Neuron (in vitro differentiated cells): ENCODE results near the gene PROX1.

Source experiments
- H2AFZ ChIP-seq: one replicate; pipeline ENCODE4 v1.6.1; 2013; ENCODE audit warnings: low read depth, mild to moderate bottlenecking, inconsistent platforms, low read length, moderate library complexity
- H3K27me3 ChIP-seq: one replicate; pipeline ENCODE4 v1.6.1; 2013; ENCODE audit warnings: low read length; ENCODE audit not compliant: insufficient read depth
- H3K36me3 ChIP-seq: one replicate; pipeline ENCODE4 v1.6.1; 2013; ENCODE audit warnings: low read length; ENCODE audit not compliant: insufficient read depth
- H3K4me1 ChIP-seq: one replicate; pipeline ENCODE4 v1.6.1; 2013; ENCODE audit warnings: low read length; ENCODE audit not compliant: insufficient read depth
- H3K4me3 ChIP-seq: 2 replicates; pipeline ENCODE4 v1.5.1; 2013; ENCODE audit warnings: mild to moderate bottlenecking, low read length, moderate library complexity
- H3K9me3 ChIP-seq: one replicate; pipeline ENCODE4 v1.6.1; 2013; ENCODE audit warnings: low read length

Gene PROX1

DNA sequence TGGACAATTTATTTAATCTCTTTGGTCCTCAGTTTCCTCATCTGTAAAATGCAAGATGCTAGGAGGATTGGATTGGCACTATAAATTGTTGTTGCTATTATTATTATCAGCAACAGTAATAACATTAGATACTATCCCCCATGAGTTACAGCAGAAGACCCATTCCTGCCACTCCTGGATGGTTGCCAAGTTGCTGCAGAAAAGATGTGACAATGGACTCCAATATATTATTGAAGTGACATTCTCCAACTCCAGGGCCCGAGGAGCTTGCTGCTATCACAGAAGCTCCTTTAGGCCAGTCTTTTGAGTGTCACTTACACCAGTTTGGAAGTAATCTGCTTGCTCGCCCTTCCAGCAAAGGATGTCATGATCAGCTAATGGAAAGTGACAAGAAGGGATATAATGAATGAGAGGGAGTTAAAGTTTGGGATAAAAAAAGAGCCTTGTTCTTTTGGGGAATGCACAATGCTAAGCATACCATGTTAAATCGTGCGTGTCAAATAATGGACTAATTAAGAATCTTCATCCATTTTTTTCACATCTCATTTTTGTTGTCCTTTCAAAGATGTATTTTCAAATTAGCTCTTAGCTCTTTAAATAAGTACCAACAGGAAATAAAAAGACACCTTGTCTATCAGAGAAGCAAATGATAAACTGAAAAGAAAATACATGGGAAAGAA lies 19.5 kb upstream of the PROX1 start:
- no peak overlapping the region for H3K4me3 ChIP-seq
- H2AFZ ChIP-seq: no peak overlapping the region
- H3K9me3 ChIP-seq: no peaks in the 10 kb centered on the region
- peaks cover 7% of the 10 kb centered on the region for H3K27me3 ChIP-seq
- no peaks in the 10 kb centered on the region for H3K36me3 ChIP-seq
- H3K4me1 ChIP-seq: no peaks in the 10 kb centered on the region

DNA sequence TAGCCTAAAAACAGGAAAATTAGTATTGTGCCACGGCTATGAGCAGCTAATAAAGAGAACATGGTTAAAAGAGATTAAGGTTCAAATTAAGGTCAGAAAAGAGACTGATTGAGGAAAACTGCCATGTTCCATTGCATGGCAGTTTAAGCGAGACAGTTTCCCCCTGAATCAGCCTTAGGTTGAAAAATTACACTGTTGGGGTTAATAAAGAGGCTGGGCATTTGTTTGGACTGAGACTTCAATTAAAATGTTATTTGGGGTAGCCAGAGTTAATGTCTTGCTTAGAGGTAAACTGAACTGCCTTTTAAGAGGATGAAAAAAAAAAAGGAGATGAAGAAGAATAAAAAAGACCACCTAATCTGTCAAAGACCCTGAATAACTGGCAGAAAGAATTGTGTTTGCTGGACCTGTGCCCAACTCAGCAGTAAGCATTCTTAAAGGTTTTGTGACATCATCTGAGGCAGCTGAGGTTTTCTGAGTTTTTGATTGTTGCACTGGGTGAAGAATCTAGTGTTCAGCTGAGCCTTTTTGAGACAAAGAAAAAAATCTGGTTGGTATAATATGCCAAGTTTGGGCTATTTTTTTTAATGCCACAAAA lies 17.7 kb upstream of the PROX1 start:
- H3K9me3 ChIP-seq: no peaks in the 10 kb centered on the region
- no peaks in the 10 kb centered on the region for H3K4me1 ChIP-seq
- H2AFZ ChIP-seq: no peak overlapping the region
- peaks cover 12% of the 10 kb centered on the region for H3K27me3 ChIP-seq
- H3K4me3 ChIP-seq: no peak overlapping the region
- H3K36me3 ChIP-seq: no peaks in the 10 kb centered on the region

GRCh38 chr1:213972141-213972540 lies 15.6 kb upstream of the PROX1 start:
- H3K4me3 ChIP-seq: no peak overlapping the region
- H3K27me3 ChIP-seq: peaks cover 19% of the 10 kb centered on the region
- H3K36me3 ChIP-seq: no peaks in the 10 kb centered on the region
- H3K9me3 ChIP-seq: no peaks in the 10 kb centered on the region
- H2AFZ ChIP-seq: no peak overlapping the region
- H3K4me1 ChIP-seq: no peaks in the 10 kb centered on the region

- H3K36me3 ChIP-seq: no peaks in the 10 kb centered on the region
- H3K4me3 ChIP-seq: no peak overlapping the region
- H3K9me3 ChIP-seq: no peaks in the 10 kb centered on the region
- peaks cover 27% of the 10 kb centered on the region for H3K27me3 ChIP-seq
- no peaks in the 10 kb centered on the region for H3K4me1 ChIP-seq
- no peak overlapping the region for H2AFZ ChIP-seq
Observed at GRCh38 chr1:213973129-213973528, 14.6 kb upstream of the PROX1 start.

- Histone ChIP-seq H3K9me3 (no peaks in the 10 kb centered on the region), H3K36me3 (no peaks in the 10 kb centered on the region), H3K4me3 (no peak overlapping the region), H3K27me3 (peaks cover 57% of the 10 kb centered on the region), H2AFZ (no peak overlapping the region), H3K4me1 (no peaks in the 10 kb centered on the region)
Observed at GRCh38 chr1:213976665-213977485, 10.9 kb upstream of the PROX1 start.

- Histone ChIP-seq H3K4me1 (peaks cover 3% of the 10 kb centered on the region), H3K27me3 (peaks cover 60% of the 10 kb centered on the region), H3K9me3 (no peaks in the 10 kb centered on the region), H3K4me3 (no peak overlapping the region), H2AFZ (no peak overlapping the region), H3K36me3 (no peaks in the 10 kb centered on the region)
Observed at GRCh38 chr1:213977486-213977842, 10.3 kb upstream of the PROX1 start.

- H3K4me3 ChIP-seq: no peak overlapping the region
- H3K36me3 ChIP-seq: no peaks in the 10 kb centered on the region
- no peak overlapping the region for H2AFZ ChIP-seq
- peaks cover 6% of the 10 kb centered on the region for H3K4me1 ChIP-seq
- H3K27me3 ChIP-seq: peaks cover 63% of the 10 kb centered on the region
- H3K9me3 ChIP-seq: no peaks in the 10 kb centered on the region
Observed at GRCh38 chr1:213977909-213978308, 9.9 kb upstream of the PROX1 start.

GRCh38 chr1:213979751-213980586 lies 7.8 kb upstream of the PROX1 start:
- Histone ChIP-seq H3K9me3 (no peaks in the 10 kb centered on the region), H3K4me1 (peaks cover 15% of the 10 kb centered on the region), H3K4me3 (no peak overlapping the region), H3K27me3 (peaks cover 77% of the 10 kb centered on the region), H2AFZ (no peak overlapping the region), H3K36me3 (no peaks in the 10 kb centered on the region)

- H3K27me3 ChIP-seq: peaks cover 86% of the 10 kb centered on the region
- no peak overlapping the region for H2AFZ ChIP-seq
- H3K9me3 ChIP-seq: no peaks in the 10 kb centered on the region
- peaks cover 22% of the 10 kb centered on the region for H3K4me1 ChIP-seq
- H3K4me3 ChIP-seq: no peak overlapping the region
- no peaks in the 10 kb centered on the region for H3K36me3 ChIP-seq
Observed at GRCh38 chr1:213980906-213981305, 6.9 kb upstream of the PROX1 start.

DNA sequence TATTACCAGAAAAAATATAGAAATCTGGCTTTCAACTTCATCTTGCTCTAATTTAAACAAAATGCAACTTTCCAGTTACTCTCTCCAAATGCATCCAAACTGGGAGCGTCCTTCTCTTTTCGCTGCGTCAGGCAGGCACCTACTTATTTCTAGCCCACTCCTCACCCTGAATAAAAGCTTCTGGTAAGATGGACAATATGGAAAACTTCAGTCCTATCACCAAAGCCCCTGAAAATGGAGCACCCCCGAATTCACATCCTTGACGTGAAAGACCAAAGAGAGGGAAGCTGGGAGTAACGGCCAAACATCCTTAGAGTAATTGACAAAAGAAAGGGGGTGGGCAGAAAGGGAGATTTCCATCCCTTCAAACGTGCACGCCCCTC lies 5.5 kb upstream of the PROX1 start:
- peaks cover 35% of the 10 kb centered on the region for H3K4me1 ChIP-seq
- peak overlapping the region; percentile 62 for H2AFZ ChIP-seq
- no peaks in the 10 kb centered on the region for H3K9me3 ChIP-seq
- no peaks in the 10 kb centered on the region for H3K36me3 ChIP-seq
- H3K27me3 ChIP-seq: peaks cover 90% of the 10 kb centered on the region
- peak overlapping the region; percentile 46 for H3K4me3 ChIP-seq

DNA sequence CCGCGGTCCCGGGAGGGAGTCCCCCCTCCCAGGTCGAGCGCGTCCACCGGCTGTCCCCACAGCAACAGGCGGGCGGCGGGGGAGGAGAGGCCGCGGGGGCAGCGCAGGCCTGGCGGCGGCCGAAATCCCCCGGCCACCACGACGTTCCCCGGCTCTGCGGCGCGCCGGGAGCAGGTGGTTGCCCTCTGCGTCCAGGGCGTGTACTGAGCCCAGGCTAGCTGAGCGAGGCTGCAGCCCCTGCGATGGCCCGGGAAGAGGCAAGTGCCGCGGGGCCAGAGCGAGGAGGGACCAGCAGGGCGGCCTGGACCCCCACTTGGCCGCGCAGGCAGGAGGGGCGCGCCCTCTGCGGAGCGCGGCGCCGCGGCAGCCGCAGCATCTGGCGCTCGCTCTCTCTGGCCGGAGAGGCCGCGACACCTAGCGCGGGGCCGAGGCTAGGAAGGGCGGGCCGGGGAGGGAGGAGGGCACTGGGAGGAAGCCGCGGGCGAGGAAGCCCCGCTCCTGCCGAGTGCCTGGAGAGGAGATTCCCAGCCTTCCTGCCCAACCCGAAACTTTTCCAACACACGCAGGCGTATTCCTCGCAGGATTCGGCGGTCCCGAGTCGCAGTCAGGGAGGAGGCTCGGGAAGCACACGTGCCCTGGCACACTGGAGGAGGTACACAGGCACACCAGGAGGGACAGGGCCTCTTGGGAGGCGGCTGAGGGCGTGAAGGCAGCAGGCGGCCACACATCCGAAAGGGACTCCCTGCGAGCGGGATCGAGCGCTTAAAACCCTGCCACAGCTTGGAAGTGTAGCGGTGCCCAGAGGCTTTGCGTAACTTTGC lies 4.9 kb upstream of the PROX1 start:
- Histone ChIP-seq H3K4me3 (peak overlapping the region; percentile 46), H3K27me3 (peaks cover 84% of the 10 kb centered on the region), H3K4me1 (peaks cover 35% of the 10 kb centered on the region), H2AFZ (peak overlapping the region; percentile 62), H3K36me3 (no peaks in the 10 kb centered on the region), H3K9me3 (no peaks in the 10 kb centered on the region)
